Type B pancreatic cell (in vitro differentiated cells): ENCODE measurements around the gene SVBP. TPM values are rescaled to one million over a fixed set of nuclear protein-coding genes. Genes with fewer than 3 reads are reported as not detected.

Experiments
- DNase-seq: peaks from one replicate; pipeline ENCODE4 v3.0.0; 2021; ENCODE audit warnings: mixed read lengths; ENCODE audit not compliant: unreplicated experiment; ENCODE audit errors: extremely low spot score
- H3K27ac Mint-ChIP-seq: 2 replicates; pipeline ENCODE4 v1.8.0; 2021; ENCODE audit warnings: mild to moderate bottlenecking, mixed read lengths
- H3K27me3 Mint-ChIP-seq: 2 replicates; pipeline ENCODE4 v1.8.0; 2021; ENCODE audit warnings: mixed read lengths
- H3K36me3 Mint-ChIP-seq: 2 replicates; pipeline ENCODE4 v1.8.0; 2021; ENCODE audit warnings: mixed read lengths
- H3K4me1 Mint-ChIP-seq: one replicate; pipeline ENCODE4 v1.8.0; 2021; ENCODE audit warnings: mixed read lengths; ENCODE audit not compliant: unreplicated experiment
- H3K4me3 Mint-ChIP-seq: 2 replicates; pipeline ENCODE4 v1.8.0; 2021; ENCODE audit warnings: mild to moderate bottlenecking, mixed read lengths
- H3K9me3 Mint-ChIP-seq: 2 replicates; pipeline ENCODE4 v1.8.0; 2021; ENCODE audit warnings: mixed read lengths
- CTCF ChIP-seq: fragments of 200-600 bp; sonication (generic); conservative IDR thresholded peaks from 2 replicates; pipeline ENCODE4 v1.5.0; 2021; ENCODE audit warnings: antibody characterized with exemption, mild to moderate bottlenecking
- total RNA-seq: library from RNA; stranded (reverse); gene quantifications from 2 replicates; pipeline ENCODE4 v1.2.1, GENCODE V29; 2021; ENCODE audit warnings: low replicate concordance

SVBP gene
- total RNA-seq, 1 donor from 2014 or later: 42.9 TPM

- Mint-ChIP-seq H3K27ac (no peak overlapping the region), H3K27me3 (no peaks in the 10 kb centered on the region), H3K36me3 (peaks cover 77% of the 10 kb centered on the region), H3K9me3 (peaks cover 29% of the 10 kb centered on the region), H3K4me1 (peaks cover 4% of the 10 kb centered on the region), H3K4me3 (no peak overlapping the region)
- no peak for TF ChIP-seq CTCF
- no peak for DNase-seq
Measured at GRCh38 chr1:42853116-42853884, 36.1 kb upstream of the SVBP start.

- Mint-ChIP-seq H3K4me1 (peaks cover 11% of the 10 kb centered on the region), H3K9me3 (peaks cover 22% of the 10 kb centered on the region), H3K27ac (no peak overlapping the region), H3K4me3 (no peak overlapping the region), H3K27me3 (no peaks in the 10 kb centered on the region), H3K36me3 (peaks cover 70% of the 10 kb centered on the region)
- TF ChIP-seq CTCF: no peak
- no peak for DNase-seq
Measured at GRCh38 chr1:42852608-42852980, 35.4 kb upstream of the SVBP start.

DNA sequence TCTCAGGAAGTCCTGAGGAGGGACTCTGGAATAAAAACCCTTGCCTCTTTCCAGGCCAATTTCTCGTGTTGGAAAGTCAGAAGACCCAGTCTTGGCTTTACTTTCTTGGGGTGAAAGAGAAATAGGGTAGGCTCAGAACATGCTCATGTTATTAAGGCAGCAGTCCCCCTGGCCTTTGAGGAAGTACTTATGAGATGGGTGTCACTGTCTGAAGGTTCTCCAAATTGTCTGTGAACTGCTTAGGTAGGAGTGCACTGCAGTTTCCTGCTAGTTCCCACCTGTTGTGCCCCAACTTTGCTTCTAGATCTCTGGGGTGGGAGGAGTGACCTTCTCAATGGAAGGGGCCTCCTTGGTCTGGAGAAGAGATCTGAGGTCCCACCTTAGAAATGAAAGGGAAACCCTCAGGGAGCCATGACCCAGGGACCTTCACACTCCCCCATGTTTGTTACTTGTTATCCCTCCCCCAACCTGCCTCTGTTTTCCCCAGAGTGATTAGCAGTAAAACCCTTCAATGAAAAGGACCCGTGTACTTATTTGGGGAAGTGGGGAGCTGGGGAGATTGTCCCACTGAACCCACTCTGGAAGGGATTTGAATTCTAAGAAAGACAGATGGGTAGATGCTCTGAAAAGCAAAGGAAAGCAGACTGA lies 34.9 kb upstream of the SVBP start:
- Mint-ChIP-seq H3K4me1 (peaks cover 16% of the 10 kb centered on the region), H3K9me3 (peaks cover 18% of the 10 kb centered on the region), H3K27me3 (no peaks in the 10 kb centered on the region), H3K27ac (no peak overlapping the region), H3K36me3 (peaks cover 66% of the 10 kb centered on the region), H3K4me3 (no peak overlapping the region)
- DNase-seq: no peak
- TF ChIP-seq CTCF: no peak

- DNase-seq: no peak
- H3K9me3 Mint-ChIP-seq: peaks cover 18% of the 10 kb centered on the region
- TF ChIP-seq CTCF: no peak
- no peaks in the 10 kb centered on the region for H3K27me3 Mint-ChIP-seq
- no peak overlapping the region for H3K4me3 Mint-ChIP-seq
- H3K27ac Mint-ChIP-seq: no peak overlapping the region
- H3K4me1 Mint-ChIP-seq: peaks cover 18% of the 10 kb centered on the region
- peaks cover 62% of the 10 kb centered on the region for H3K36me3 Mint-ChIP-seq
Measured at GRCh38 chr1:42851420-42851819, 34.2 kb upstream of the SVBP start.

DNA sequence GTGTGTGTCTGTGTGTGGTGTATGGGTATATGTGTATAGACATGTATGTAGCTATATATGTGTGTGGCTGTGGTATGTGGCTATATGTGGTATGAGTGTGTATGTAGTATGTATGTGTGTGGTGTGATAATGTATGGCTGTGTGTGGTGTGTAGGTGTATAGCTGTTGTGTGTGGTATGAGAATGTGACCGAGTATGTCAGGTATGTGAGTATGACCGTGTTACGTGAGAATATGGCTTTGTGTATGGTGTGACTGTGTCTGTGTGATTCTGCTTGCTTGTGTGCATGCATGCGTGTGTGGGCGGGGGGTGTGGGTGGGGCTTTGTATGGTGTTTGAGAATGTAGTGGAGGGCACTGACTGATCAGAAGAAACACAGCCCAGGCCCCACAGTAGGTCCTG lies 32.7 kb upstream of the SVBP start:
- no peak for DNase-seq
- peaks cover 24% of the 10 kb centered on the region for H3K4me1 Mint-ChIP-seq
- TF ChIP-seq CTCF: no peak
- H3K4me3 Mint-ChIP-seq: peak overlapping the region; percentile 2
- H3K36me3 Mint-ChIP-seq: peaks cover 53% of the 10 kb centered on the region
- H3K9me3 Mint-ChIP-seq: peaks cover 13% of the 10 kb centered on the region
- H3K27ac Mint-ChIP-seq: no peak overlapping the region
- H3K27me3 Mint-ChIP-seq: no peaks in the 10 kb centered on the region
